Right kidney (tissue), 1 donor: Measurements from ENCODE around the gene ISG20L2.

Source experiments
- DNase-seq: peaks from one replicate; pipeline ENCODE4 v3.0.0-alpha.2; 2016

The ISG20L2 gene

GRCh38 chr1:156690675-156691036, 37.9 kb downstream of the ISG20L2 start:
- no peak for DNase-seq

- no peak for DNase-seq
Measured at GRCh38 chr1:156689953-156690674, 38.5 kb downstream of the ISG20L2 start.

- peak; percentile 91 for DNase-seq
Measured at GRCh38 chr1:156689035-156689952, 39.3 kb downstream of the ISG20L2 start.

- DNase-seq = no peak
Measured at GRCh38 chr1:156684227-156684782, 44.3 kb downstream of the ISG20L2 start.

- no peak for DNase-seq
Measured at GRCh38 chr1:156682166-156682890, 46.2 kb downstream of the ISG20L2 start.

- DNase-seq = no peak
Measured at GRCh38 chr1:156681196-156681960, 47.2 kb downstream of the ISG20L2 start.

GRCh38 chr1:156680056-156680455, 48.5 kb downstream of the ISG20L2 start:
- no peak for DNase-seq

- peak; percentile 80 for DNase-seq
Measured at GRCh38 chr1:156677616-156678596, 50.7 kb downstream of the ISG20L2 start.

- peak; percentile 75 for DNase-seq
Measured at GRCh38 chr1:156676820-156677615, 51.5 kb downstream of the ISG20L2 start, which contains the start of gene NES. TSS of gene NES (minus strand) at chr1:156677407. CDS start at chr1:156677264, 143 bp downstream.

- DNase-seq = peak; percentile 75
Measured at GRCh38 chr1:156676114-156676819, 52.3 kb downstream of the ISG20L2 start.

GRCh38 chr1:156675210-156676113, 53.1 kb downstream of the ISG20L2 start:
- peak; percentile 70 for DNase-seq

GRCh38 chr1:156673387-156674121, 55.0 kb downstream of the ISG20L2 start:
- no peak for DNase-seq
